AG04450 (cell line): ENCODE measurements around the gene IL12RB1. TPM values are rescaled to one million over a fixed set of nuclear protein-coding genes. Genes with fewer than 3 reads are reported as not detected.

Experiments used
- CTCF ChIA-PET: fragments of 300-600, 350-600 bp; formaldehyde crosslinking; extraction: SDS; loops from one replicate; lab custom pipeline; 2022; ENCODE audit warnings: antibody characterized with exemption, inconsistent platforms; lab: Charles Lee
- POLR2A ChIA-PET: fragments of 350-600 bp; formaldehyde crosslinking; extraction: SDS; loops from one replicate; lab custom pipeline; 2021; ENCODE audit warnings: antibody characterized with exemption, inconsistent platforms; lab: Yijun Ruan, JAX
- DNase-seq: peaks from one replicate; pipeline ENCODE4 v3.0.0-alpha.2; 2011; ENCODE audit warnings: low read depth, low spot score
- H3K27ac ChIP-seq: one replicate; pipeline ENCODE4 v1.5.1; 2012; ENCODE audit warnings: low read depth, low read length, control low read depth
- H3K27me3 ChIP-seq: one replicate; pipeline ENCODE4 v1.6.0; 2012; ENCODE audit warnings: low read length; ENCODE audit not compliant: control insufficient read depth, insufficient read depth
- H3K4me3 ChIP-seq: 2 replicates; pipeline ENCODE4 v1.5.1; 2011; ENCODE audit warnings: mild to moderate bottlenecking, low read depth, low read length, control low read depth
- H3K9me3 ChIP-seq: 2 replicates; pipeline ENCODE4 v1.5.1; 2012; ENCODE audit warnings: low read length; ENCODE audit not compliant: control insufficient read depth, insufficient read depth
- CTCF ChIP-seq: IDR thresholded peaks from 2 replicates; pipeline ENCODE4 v1.5.1; 2011; ENCODE audit warnings: low read depth, low read length, control low read depth, inconsistent platforms
- polyA plus RNA-seq: library from polyadenylated mRNA; depleted of rRNA; stranded (reverse); fragments of >200 nt; gene quantifications from 2 replicates; pipeline ENCODE4 v1.2.3, GENCODE V29; 2011

Gene IL12RB1
- polyA plus RNA-seq, 1 experiment = 0.05 TPM

- no peak overlapping the region for H3K4me3 ChIP-seq
- ChIA-PET CTCF (interaction anchor here (0.5 to 0.9 kb wide), 2 partner anchors 10 to 12 kb away, joined by 3 to 5 read pairs; no protein-coding TSS in a partner anchor), POLR2A (interaction anchor here (0.6 kb wide), 1 partner anchor 100 kb away, joined by 7 read pairs; no protein-coding TSS in a partner anchor)
- no peak for TF ChIP-seq CTCF
- H3K9me3 ChIP-seq = no peaks in the 10 kb centered on the region
- no peak overlapping the region for H3K27ac ChIP-seq
- H3K27me3 ChIP-seq = no peaks in the 10 kb centered on the region
- DNase-seq = no peak
Observed at GRCh38 chr19:18122860-18123795, 36.4 kb upstream of the IL12RB1 start.

GRCh38 chr19:18122424-18122823, 35.7 kb upstream of the IL12RB1 start:
- TF ChIP-seq CTCF = no peak
- CTCF ChIA-PET = interaction anchor here (0.5 to 0.9 kb wide), 2 partner anchors 9 to 11 kb away, joined by 3 to 5 read pairs; no protein-coding TSS in a partner anchor
- no peak for DNase-seq
- Histone ChIP-seq H3K4me3 (no peak overlapping the region), H3K27ac (no peak overlapping the region), H3K27me3 (no peaks in the 10 kb centered on the region), H3K9me3 (no peaks in the 10 kb centered on the region)
- POLR2A ChIA-PET = interaction anchor here (0.6 kb wide), 1 partner anchor 100 kb away, joined by 7 read pairs; no protein-coding TSS in a partner anchor

- H3K9me3 ChIP-seq = no peaks in the 10 kb centered on the region
- no peak overlapping the region for H3K4me3 ChIP-seq
- no peak for DNase-seq
- ChIA-PET POLR2A (interaction anchor here (0.5 kb wide), 1 partner anchor 13 kb away, joined by 4 read pairs; no protein-coding TSS in a partner anchor), CTCF (interaction anchor here (1.2 kb wide), 1 partner anchor 10 kb away, joined by 8 read pairs; no protein-coding TSS in a partner anchor)
- H3K27ac ChIP-seq = no peak overlapping the region
- no peaks in the 10 kb centered on the region for H3K27me3 ChIP-seq
- no peak for TF ChIP-seq CTCF
Observed at GRCh38 chr19:18121166-18121565, 34.4 kb upstream of the IL12RB1 start.

- H3K27ac ChIP-seq = no peak overlapping the region
- H3K9me3 ChIP-seq = no peaks in the 10 kb centered on the region
- no peak for TF ChIP-seq CTCF
- no peak overlapping the region for H3K4me3 ChIP-seq
- POLR2A ChIA-PET = no interaction called here
- CTCF ChIA-PET = interaction anchor here (1.2 kb wide), 1 partner anchor 9 kb away, joined by 8 read pairs; no protein-coding TSS in a partner anchor
- H3K27me3 ChIP-seq = no peaks in the 10 kb centered on the region
- no peak for DNase-seq
Observed at GRCh38 chr19:18120127-18120526, 33.4 kb upstream of the IL12RB1 start.

GRCh38 chr19:18119717-18120105, 33.0 kb upstream of the IL12RB1 start:
- TF ChIP-seq CTCF = no peak

More at GRCh38 chr19:18119717-18120105, 33.0 kb upstream of the IL12RB1 start:
- Histone ChIP-seq H3K27ac (no peak overlapping the region), H3K27me3 (no peaks in the 10 kb centered on the region), H3K9me3 (no peaks in the 10 kb centered on the region), H3K4me3 (no peak overlapping the region)
- ChIA-PET CTCF (no interaction called here), POLR2A (no interaction called here)
- no peak for DNase-seq
